Inferior parietal cortex (tissue), 1 donor: ENCODE measurements around the gene SNX9.
A peak's percentile ranks its signal among the peaks of the same experiment; 100 is the strongest.

Source experiments
- DNase-seq: peaks from one replicate; pipeline ENCODE4 v3.0.0-alpha.2; 2016; ENCODE audit errors: extremely low spot score

The SNX9 gene

DNA sequence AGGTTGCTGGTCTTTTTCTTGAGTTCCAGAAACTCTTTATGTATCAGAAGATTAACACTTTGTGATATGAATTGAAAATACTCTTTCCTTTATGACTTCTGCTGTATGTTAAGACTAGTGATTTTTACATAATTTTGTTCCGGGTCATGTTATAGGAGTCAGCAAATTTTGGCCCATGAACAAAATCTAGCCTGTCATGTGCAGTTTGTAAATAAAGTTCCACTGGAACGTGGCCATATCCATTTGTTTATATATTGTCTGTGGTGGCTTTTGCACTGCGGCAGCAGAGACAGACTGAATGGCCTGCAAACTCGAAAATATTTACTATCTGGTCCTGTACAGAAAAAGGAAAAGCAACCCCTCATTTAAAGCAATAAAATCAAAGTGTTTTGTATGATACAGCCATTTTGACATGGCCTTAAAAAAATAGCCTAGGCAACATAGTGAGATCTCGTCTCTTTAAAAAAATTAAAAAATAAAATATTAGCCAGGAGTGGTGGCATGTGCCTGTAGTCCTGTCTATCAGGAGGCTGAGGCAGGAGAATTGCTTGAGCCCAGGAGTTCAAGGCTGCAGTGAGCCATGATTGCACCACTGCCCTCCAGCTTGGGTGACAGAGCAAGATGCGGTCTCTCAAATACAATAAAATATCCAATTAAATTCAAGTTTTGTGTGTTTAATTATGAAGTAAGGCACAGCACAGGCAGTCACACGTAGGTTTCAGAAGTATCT lies 36.9 kb downstream of the SNX9 start:
- DNase-seq, result no peak

DNA sequence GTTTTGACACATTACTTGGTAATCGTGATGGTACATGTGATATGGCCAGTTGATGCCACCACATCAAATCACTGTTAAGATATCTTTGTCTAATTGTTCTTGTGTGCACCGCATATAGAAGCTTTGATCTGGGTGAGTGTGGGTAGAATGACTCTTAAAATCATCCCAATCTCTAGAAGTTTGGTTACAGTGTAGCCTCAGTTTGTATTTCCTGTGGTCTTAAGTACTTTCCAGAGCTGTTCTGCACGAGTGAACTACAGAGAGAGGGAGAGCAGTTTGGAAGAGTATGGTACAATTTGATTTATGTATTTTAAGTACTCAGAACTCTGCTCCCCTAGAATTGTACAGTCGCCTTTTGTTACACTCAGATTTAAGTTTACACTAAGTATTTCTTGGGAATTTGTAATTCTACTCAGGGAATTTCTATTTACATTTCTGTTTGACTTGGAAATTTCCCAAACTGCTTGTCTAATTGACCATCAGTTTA lies 37.5 kb downstream of the SNX9 start:
- no peak for DNase-seq

DNA sequence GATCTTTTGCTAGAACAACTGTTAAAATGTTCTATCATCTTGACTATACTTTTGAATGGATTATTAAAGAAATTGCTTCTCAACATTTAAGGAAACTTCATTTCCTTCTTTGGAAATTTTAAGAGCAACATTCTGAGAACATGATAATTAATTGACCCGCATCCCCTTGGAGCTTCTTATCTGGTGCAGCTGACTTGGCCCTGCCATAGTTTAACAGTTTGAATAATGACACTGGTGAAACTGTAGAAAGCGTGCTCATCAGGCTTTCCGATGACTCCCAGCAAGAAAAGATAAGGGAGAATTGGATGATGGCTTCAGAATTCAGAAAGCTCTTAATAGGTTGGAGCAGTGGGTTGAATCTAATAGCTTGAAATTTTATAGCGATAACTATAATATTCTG lies 38.1 kb downstream of the SNX9 start:
- no peak for DNase-seq

DNA sequence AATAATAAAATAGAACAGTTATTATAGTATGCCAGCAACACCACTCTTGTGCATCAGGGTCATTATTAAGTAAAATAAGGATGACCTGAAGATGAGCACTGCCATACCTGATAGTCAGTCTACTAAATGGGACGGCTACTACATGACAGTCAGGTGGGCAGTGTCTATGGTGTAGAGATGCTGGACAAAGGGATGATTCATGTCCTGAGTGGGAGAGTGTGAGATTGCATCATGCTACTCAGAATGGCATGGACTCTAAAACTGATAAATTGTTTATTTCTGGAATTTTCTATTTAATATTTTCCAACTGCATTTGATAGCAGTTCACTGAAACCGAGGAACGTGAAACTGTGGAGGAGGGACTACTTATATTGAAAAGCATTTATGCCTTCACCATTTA lies 38.8 kb downstream of the SNX9 start:
- no peak for DNase-seq

DNA sequence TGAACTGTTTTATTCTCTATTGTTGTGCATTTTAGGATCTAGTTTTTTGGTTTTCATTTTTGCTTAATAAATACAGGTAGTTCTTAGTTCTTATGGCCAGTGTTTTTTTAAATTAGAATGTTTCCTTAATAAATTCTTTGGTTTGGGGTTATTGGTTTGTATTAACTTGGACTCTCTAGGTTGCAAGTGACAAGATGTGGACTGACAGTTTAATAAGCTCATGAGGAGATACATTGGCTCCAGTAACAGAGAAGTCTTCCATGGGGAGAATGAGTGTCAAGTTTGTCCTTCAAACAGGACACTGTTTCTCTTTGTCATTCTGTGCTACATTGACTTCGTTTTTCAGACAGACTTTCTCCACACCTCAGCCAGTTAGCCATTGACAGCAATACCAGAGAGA lies 39.7 kb downstream of the SNX9 start:
- no peak for DNase-seq

DNA sequence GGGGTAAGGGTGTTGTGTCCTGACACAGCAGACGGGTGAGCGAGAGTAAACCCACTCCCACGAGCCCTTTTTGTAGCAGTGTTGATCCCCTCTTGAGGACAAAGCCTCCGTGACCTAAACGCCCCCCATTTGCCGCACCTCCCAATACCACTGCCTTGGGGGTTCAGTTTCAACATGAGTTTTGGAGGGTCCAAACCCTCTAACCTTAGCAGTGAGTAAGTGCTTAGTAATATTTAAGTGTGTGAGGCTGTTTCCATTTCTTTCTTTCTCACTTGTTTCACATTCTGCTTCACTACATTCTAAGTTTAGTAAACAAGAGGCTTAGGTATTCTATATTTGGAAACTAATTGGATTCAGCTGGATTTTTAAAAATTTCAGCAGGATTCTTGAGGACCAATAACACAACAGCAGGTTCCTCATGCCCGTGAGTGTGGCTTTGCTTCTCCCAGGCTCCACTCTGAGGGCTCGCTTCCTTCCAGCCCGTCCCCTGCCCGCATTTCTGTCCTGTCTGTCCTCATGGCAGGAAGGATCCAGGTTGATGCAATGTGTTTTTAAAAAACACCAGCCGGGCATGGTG lies 41.2 kb downstream of the SNX9 start:
- DNase-seq, result no peak

- DNase-seq, result no peak
These were observed 42.2 kb downstream of the SNX9 start for GRCh38 chr6:157865249-157865648.

- DNase-seq, result peak; percentile 49
These were observed 44.1 kb downstream of the SNX9 start for GRCh38 chr6:157867155-157867559.

GRCh38 chr6:157867981-157868380 lies 44.9 kb downstream of the SNX9 start:
- no peak for DNase-seq

GRCh38 chr6:157868835-157869234 lies 45.8 kb downstream of the SNX9 start:
- no peak for DNase-seq

- DNase-seq, result no peak
These were observed 46.7 kb downstream of the SNX9 start for GRCh38 chr6:157869673-157870302.

GRCh38 chr6:157873735-157874344 lies 50.8 kb downstream of the SNX9 start:
- DNase-seq, result peak; percentile 76

DNA sequence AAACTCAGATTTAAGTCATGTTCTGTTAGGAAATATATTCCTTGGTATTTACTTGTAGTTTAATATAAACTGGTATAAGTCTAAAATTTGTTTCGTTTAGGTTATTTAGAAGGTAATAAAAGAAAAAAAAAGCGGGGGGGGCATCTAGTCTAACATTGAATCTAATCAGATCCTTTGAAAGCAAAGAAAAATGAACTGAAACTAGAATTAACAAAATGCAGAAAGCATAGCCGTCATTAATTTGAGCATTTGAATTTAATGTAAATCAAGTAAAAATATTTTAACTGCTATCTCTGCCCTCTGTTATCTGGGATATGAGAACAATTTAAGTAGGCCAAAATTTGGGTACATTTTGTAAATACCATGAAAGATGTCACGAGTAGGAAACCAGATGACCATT lies 54.1 kb downstream of the SNX9 start:
- no peak for DNase-seq

DNA sequence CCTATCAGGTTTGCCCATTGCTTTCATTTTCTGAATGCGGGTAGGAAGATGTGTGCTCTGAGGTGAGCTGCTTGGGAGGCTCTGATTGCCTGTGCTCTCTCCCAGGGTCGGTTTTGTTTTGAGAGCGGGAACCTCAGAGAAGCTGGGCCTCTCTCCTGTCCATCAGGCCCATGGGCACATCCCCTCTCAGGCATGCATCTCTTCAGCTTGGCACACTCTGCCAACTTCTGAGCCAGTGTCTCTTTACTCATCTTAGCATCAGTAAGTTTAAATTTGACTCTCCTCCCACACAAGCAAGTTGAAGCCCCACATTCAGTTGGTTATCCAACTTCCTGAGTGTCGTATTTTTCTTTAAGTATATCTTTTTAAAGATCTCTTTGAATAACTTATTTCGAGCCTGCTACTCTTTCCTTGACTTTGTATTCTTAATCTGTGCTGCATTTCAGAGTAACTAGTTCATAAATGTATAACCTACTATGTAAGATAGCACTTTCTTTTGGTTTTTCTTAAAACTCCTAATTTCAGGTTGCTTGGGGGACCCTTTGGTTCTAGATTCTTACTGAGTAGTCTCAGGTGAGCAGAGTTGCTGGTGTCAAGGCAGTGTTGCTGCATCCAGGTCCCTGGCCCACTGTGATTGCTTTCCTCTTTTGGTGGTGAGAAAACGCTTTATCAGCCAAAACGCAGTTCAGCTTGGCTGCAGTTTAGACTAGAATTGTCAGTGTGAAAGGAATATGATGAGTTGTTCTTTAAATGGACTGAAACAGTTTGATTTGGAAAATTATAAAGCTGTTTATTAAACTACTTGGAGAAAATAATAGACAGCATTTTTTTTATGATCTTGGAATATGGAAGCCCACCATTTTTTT lies 54.8 kb downstream of the SNX9 start:
- DNase-seq, result no peak

- DNase-seq, result no peak
These were observed 56.2 kb downstream of the SNX9 start for GRCh38 chr6:157879034-157879872.

DNA sequence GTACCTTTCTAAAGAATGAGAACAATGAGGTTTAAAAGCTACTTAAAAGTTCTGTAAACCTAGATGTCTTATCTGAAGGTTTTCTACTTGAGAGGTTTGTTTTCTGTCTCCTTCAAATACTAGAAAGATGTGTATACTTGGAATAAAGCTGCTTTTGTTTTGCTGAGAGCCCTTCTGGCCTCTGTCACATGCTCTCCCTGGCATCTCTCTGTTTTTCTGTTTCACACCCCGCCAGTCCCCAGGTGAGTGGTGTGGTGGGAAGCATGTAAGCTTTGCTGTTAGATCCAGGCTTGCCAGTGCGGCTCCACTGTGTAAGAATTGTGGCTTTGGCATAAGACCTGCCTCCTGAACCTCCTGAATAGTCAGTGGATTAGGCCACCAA lies 56.8 kb downstream of the SNX9 start:
- DNase-seq, result peak; percentile 64

DNA sequence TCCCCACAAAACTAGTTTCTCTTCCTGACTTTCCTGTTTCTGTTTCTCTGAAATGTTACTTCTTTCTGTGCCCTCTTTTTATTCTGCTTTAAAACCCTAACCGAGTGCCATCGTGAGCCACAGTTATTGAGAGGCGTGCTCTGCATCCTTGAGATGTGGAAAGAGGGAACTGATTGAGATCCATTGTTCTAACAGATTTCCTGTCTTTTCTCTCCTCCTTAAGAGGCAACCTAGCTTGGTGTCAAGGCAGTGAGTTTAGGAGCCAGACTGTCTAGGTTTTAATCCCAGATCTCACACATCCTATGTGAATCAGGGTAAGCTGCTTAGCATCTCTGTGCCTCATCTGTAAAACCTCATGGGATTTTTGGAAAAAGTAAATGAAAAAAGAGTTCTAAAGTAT lies 57.5 kb downstream of the SNX9 start:
- DNase-seq, result no peak

GRCh38 chr6:157881342-157881741 lies 58.3 kb downstream of the SNX9 start:
- DNase-seq, result no peak

- DNase-seq, result no peak
These were observed 61.7 kb downstream of the SNX9 start for GRCh38 chr6:157884756-157885155.

DNA sequence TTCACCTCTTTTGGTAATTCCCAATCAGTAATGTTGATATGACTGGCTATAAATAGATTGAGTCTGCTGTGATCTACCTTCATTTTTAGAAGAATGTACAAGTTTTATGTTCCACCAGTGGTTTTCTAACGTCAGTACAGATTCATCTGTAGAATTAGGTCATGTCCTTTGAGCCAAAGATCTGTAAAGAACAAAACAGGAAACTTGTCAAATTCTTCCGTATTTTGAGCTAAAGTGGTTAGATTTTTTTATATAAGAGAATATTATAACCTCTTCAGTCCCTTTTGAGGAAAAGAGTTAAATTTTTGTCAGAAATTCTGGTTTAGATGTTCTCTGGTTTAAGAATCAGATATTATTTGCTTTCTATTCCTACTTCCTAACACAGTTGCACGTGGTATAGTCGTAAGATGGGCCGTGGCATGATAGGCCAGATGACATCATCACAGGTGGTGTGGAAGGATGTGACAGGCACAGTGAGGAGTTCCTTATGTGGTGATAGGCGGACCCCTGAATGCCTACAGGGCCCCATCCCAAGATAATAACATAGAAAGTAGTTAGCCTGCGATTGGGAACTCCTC lies 62.3 kb downstream of the SNX9 start:
- DNase-seq, result no peak

GRCh38 chr6:157885876-157886275 lies 62.8 kb downstream of the SNX9 start:
- DNase-seq, result no peak
